ENCODE measurements around the gene PARN.

The PARN gene

DNA sequence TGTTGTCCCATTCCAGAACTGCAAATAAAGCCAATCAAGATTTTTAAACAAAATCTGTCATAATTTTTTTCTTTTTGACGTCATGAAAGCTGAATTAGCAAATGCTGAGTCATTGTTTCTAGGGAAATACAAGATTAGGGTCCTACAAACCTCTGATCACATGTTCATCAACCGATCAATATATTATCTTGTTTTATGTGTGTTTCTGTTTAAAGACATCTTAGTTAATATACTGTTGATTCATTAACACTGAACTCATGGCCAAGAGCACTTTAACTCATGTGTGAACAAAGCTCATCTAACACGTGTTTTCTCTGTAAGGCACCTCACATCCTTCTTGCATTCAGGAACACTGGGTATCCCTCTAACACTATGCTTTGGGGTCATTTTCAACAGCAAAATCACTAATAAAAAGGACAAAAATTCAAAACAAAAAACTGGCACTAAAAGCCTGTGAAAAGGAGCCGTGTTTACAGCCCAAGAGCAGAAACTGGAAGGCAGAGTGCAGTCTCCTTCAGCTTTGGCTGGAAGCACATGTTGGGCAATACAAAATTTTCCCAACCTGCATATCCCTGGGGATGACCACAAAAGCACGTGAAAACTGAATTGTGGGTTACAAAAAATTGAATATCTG, 102.5 kb downstream of the PARN start:
- DNase-seq, result no peak

- DNase-seq, result no peak
These were observed 104.5 kb downstream of the PARN start for GRCh38 chr16:14525596-14525995.

DNA sequence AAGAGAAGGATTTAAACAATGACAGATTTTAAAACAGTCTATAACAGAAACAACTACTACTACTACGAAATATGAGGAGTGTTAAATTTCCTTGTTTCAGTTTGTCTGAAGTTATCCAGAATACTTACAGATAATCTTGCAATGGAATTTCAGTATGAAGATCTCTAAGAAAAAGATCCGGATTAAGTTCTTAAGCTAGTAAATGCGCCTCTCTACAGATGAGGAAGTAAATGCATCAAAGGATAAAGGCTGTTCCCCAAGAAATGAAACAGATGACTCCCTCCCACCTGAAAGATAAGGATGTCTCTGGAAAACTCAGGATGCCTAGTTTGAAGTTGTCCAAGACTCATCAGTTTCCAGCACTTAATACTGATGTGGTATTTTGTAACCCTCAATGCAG, 105.1 kb downstream of the PARN start:
- no peak for DNase-seq

GRCh38 chr16:14523632-14524031, 106.4 kb downstream of the PARN start:
- no peak for DNase-seq

- DNase-seq, result no peak
These were observed 107.4 kb downstream of the PARN start for GRCh38 chr16:14522671-14523070.

DNA sequence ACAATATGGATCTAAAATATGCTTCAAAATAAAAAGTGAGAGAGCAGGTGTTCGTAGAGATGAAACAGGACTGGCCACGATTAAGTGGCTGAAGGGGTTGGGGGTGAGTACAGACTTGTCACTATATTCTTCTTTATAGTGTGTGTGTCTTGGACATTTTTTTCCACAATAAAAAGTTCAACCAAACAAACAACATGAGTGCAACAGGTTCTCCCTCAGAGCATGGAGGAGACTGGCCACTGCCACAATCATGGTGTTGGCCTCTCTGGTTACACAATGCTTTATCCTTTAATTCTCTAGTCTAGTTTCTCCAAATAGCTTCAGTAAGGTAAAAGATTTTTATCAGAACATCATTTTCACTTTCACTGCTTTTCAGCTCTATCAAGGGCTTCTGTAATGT, 109.3 kb downstream of the PARN start:
- no peak for DNase-seq

GRCh38 chr16:14514967-14515366, 115.1 kb downstream of the PARN start:
- no peak for DNase-seq

DNA sequence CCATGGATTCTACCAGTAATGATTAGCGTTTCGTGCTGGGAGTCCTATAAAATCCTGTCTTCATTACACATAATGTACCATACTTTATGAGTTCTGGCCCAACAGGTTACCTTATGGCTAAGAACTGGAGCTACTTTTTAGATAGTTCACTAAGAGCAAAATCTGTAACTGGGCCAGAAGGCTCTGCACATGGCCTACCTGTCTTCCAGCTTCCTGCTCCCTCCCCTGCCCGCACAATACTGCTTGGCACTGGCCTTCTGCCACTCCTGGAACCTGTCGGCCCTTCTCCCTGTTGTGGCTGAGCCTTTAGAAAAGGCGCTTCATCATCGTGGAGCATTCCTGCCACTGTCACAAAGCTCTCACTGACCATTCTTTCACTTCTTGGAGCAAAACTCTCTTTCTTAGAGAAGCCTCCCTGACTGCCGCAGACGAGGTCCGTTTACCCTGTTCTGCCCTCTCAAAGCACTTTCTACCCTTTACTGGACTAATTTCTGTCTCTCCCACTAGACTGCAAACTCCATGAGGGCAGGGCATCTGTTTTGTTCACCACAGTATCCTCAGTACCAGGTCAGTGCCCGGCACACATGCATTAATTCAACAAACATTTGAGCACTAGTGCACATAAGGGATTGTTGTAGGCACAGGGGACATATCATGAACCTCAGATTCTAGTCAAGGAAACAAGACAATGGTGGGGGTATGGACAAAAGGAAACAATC, 116.5 kb downstream of the PARN start:
- DNase-seq, result no peak

GRCh38 chr16:14511800-14512135, 118.3 kb downstream of the PARN start:
- no peak for DNase-seq

GRCh38 chr16:14510939-14511799, 118.9 kb downstream of the PARN start:
- DNase-seq, result no peak

DNA sequence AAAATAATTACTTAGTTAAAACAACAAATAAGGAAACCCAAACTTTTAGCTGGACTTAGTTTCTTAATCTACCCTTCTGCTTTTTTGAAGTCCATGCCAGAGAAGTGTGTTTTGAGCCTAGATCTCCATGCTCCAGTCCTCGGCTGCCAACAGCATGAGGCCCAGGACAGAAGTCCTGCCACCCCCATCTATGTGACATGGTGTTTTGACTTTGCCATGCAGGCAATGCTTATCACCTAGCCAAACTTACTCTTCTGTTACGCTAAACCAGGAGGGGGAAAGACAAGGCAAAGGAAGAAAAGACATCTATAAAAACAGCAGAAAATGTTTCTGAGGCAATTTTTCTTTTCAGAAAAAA, 119.5 kb downstream of the PARN start:
- no peak for DNase-seq

GRCh38 chr16:14509675-14510132, 120.4 kb downstream of the PARN start:
- DNase-seq, result no peak

DNA sequence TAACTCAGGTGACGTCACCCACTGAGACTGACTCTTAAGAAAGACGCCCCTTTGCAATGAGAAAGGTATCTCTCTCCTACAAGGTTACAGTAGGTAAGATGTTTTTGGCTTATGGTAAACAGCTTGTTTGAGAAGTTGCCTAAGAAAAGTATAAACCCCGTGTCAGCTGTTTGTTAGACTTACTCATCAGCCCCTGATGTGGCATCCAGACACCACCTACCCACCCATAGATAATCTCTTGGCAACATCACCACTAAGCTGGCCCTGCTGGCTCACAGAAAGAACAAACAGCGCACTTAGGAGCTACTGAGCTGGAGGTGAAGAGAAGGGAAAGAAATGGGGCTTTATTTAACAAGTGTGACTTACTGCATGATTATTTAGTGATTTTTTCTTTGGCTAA, 121.0 kb downstream of the PARN start:
- no peak for DNase-seq

DNA sequence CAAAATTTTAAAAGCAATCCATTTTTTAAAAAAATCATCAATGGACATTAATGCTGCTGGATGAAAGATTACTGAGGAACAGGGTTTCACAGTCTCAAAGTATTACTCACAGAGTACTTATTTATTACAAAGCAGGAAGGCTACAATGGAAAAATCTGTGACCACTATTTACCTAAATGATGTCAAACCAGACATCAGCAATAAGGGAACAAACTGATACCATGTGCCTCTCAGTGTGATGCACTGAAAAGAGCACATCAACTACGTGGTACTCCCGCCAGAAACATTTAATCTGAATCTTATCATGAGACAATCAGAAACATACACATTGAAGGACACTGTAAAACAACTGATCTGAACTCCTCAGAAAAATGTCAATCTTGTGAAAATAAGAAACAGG, 124.2 kb downstream of the PARN start:
- no peak for DNase-seq

GRCh38 chr16:14502932-14503741, 126.9 kb downstream of the PARN start:
- no peak for DNase-seq

DNA sequence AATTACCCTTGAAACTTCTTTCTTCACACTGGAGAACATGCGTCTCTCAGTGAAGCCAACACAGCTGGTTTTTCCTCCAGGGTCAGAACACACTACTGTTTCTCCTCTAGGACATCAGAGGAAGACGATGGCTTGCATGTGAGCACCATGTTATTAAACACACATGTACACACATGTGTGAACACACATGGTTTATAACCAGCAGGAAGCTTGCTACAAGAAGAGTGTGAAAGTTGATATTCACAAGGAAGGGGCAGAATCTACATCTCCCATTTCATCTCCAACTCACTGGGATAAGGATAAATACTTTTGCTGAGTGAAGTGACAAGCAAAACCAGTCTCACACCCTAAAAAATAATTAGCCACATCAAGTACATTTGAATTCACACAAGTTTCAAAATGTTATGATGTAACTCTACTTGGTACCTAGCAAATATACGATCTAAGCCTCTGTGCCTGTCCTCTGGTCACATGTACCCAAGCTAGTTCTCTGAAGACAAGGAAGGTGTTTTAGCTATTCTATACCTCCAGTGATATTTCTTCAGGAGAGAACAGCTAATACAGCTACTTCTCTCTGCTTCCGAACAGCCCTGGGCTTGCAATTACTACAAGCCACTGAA, 127.7 kb downstream of the PARN start:
- DNase-seq, result no peak

GRCh38 chr16:14501331-14502255, 128.5 kb downstream of the PARN start:
- no peak for DNase-seq

- no peak for DNase-seq
These were observed 129.3 kb downstream of the PARN start for GRCh38 chr16:14500791-14501190.

- no peak for DNase-seq
These were observed 130.9 kb downstream of the PARN start for GRCh38 chr16:14499110-14499509.

DNA sequence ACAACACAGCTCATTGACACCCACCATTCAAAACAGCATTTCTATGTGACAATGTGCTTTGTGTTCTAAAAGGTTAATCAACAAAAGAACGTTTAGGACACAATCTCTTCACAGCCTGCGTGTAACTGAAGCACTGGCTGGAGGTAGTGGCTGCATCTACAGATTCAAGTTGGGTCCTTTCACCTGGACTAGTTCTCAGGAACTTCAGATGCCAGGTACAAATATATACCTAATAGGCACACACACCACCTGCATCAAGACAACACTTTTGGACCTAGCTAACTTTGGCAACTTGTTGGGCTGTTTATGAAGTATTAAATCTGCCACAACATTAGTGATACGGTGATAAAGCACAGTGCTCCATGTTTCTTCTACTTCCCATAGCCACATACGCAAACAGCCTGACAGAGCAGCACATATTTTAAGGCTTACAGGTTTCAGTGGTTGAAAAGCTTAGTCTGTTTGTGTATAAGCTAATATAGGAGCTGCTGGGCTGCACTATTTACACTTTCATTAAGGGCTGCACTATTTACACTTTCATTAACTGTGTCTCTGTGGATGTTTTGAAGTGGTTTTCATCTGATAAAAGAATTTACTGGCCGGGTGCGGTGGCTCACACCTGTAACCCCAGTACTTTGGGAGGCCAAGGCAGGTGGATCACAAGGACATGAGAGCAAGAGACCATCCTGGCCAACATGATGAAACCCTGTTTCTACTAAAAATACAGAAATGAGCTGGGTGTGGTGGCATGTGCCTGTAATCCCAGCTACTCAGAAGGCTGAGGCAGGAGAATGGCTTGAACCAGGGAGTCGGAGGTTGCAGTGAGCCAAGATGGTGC, 132.6 kb downstream of the PARN start:
- DNase-seq, result no peak

GRCh38 chr16:14496786-14497185, 133.3 kb downstream of the PARN start:
- DNase-seq, result no peak

All from CD4-positive, alpha-beta T cell treated with Interleukin-10 for 1 hour (primary cell).